ENCODE measurements around the gene APOBEC3B. TPM values are rescaled to one million over a fixed set of nuclear protein-coding genes. Genes with fewer than 3 reads are reported as not detected.

The APOBEC3B gene
- total and polyA plus RNA-seq, 2 of the 8 experiments (the other 6 are each of a cell fraction or from before 2014, with no cell fraction given), result 14.2 to 74.9 TPM

- H3K14ac ChIP-seq (ENCODE audit: insufficient read length), result no peak overlapping the region
- H2BK12ac ChIP-seq (ENCODE audit: low read depth, low read length), result no peak overlapping the region
- H4K91ac ChIP-seq (replicated peaks; ENCODE audit: insufficient read length, low read length), result no peak overlapping the region
- FAIRE-seq, result no peak
- H3K23me2 ChIP-seq (ENCODE audit: low read depth, low read length), result no peaks in the 10 kb centered on the region
- no peak overlapping the region for H3K4me3 ChIP-seq (ENCODE audit: extremely low read depth in 1 of 4, insufficient read depth in 2 of 4, low read depth in 3 of 4, low read length in 4 of 4)
- no peak overlapping the region for H3K4me2 ChIP-seq (ENCODE audit: insufficient read depth in 1 of 2, low read depth in 2 of 2, low read length in 2 of 2)
- no peak overlapping the region for H3K27ac ChIP-seq (ENCODE audit: low read depth, low read length)
- no peak overlapping the region for H4K5ac ChIP-seq (ENCODE audit: insufficient read length, low read depth, low read length)
- H2AK5ac ChIP-seq (ENCODE audit: low read depth, low read length), result no peak overlapping the region
- H2BK120ac ChIP-seq (replicated peaks; ENCODE audit: low read depth, low read length), result no peak overlapping the region
- POLR2A ChIA-PET (ENCODE audit: partially characterized antibody), result interaction anchor here (1.3 kb wide), 1 partner anchor 10 kb away, joined by 3 read pairs; no protein-coding TSS in a partner anchor
- 93% methylated on average over 3 of the region's 3 CpGs; no CpG with 5 or more reads in 1 of the 2 experiments for WGBS, 2 experiments (ENCODE audit: extremely low coverage in 1 of 2, insufficient coverage in 1 of 2, insufficient read length in 1 of 2, insufficient replicate concordance in 2 of 2, low coverage in 1 of 2, low lambda C conversion rate in 2 of 2, missing lambda C conversion rate in 1 of 2)
- no peaks in the 10 kb centered on the region for H4K20me1 ChIP-seq (replicated peaks in 1 of 2; ENCODE audit: control insufficient read depth in 1 of 2, insufficient read depth in 2 of 2, low read length in 2 of 2)
- H3K9ac ChIP-seq (replicated peaks in 1 of 4; ENCODE audit: extremely low read depth in 1 of 4, low read depth in 3 of 4, low read length in 3 of 4), result no peak overlapping the region
- no peaks in the 10 kb centered on the region for H3K9me3 ChIP-seq (ENCODE audit: insufficient read depth in 2 of 2, low read depth in 1 of 2, low read length in 1 of 2)
- CTCF ChIA-PET (ENCODE audit: partially characterized antibody), result interaction anchor here (0.7 to 1.5 kb wide), 3 partner anchors 18 to 180 kb away, joined by 3 to 5 read pairs (median 4); no protein-coding TSS in a partner anchor
- H3K36me3 ChIP-seq (ENCODE audit: control insufficient read depth in 2 of 4, insufficient read depth in 4 of 4, low read length in 3 of 4), result no peaks in the 10 kb centered on the region
- no peak overlapping the region for H3K23ac ChIP-seq (ENCODE audit: insufficient read length)
- H2AFZ ChIP-seq (ENCODE audit: low read length), result no peak overlapping the region
- H3K18ac ChIP-seq (ENCODE audit: extremely low read depth, low read length), result no peak overlapping the region
- no peak overlapping the region for H4K8ac ChIP-seq (ENCODE audit: extremely low read depth, insufficient read depth, low read length)
- no peak for DNase-seq (ENCODE audit: low read depth in 1 of 2, low spot score in 2 of 2)
- H3K56ac ChIP-seq (replicated peaks; ENCODE audit: insufficient read length, low read depth, low read length), result no peak overlapping the region
- H3K4ac ChIP-seq (replicated peaks; ENCODE audit: insufficient read length, low read depth, low read length), result no peak overlapping the region
- TF ChIP-seq POLR2AphosphoS5 (IDR thresholded peaks at IDR 0.05; ENCODE audit: low read depth, low read length) (no peak), TCF12 (IDR thresholded peaks at IDR 0.05; ENCODE audit: low read depth, low read length) (no peak), BCL11A (IDR thresholded peaks at IDR 0.05; ENCODE audit: low read depth in 2 of 2, low read length in 2 of 2) (no peak), KDM4A (IDR thresholded peaks at IDR 0.05; ENCODE audit: low read depth, low read length, severe bottlenecking) (no peak), FOSL1 (IDR thresholded peaks at IDR 0.05; ENCODE audit: insufficient read depth, low read depth, low read length) (no peak), TEAD4 (IDR thresholded peaks at IDR 0.05; ENCODE audit: low read depth, low read length) (no peak), KDM5A (IDR thresholded peaks at IDR 0.05; ENCODE audit: low read length) (no peak), RXRA (IDR thresholded peaks at IDR 0.05; ENCODE audit: insufficient read depth, low read depth, low read length) (no peak), EZH2 (IDR thresholded peaks at IDR 0.05; ENCODE audit: low read depth, low read length, severe bottlenecking) (no peak), TAF7 (optimal IDR thresholded peaks at IDR 0.05; ENCODE audit: borderline replicate concordance, low read depth, low read length) (no peak), CTBP2 (IDR thresholded peaks at IDR 0.05; ENCODE audit: borderline replicate concordance, insufficient read depth, insufficient read length, low read length) (no peak)
- TF ChIP-seq, protein P1, sequence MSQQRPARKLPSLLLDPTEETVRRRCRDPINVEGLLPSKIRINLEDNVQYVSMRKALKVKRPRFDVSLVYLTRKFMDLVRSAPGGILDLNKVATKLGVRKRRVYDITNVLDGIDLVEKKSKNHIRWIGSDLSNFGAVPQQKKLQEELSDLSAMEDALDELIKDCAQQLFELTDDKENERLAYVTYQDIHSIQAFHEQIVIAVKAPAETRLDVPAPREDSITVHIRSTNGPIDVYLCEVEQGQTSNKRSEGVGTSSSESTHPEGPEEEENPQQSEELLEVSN (IDR thresholded peaks at IDR 0.05), result no peak
- H3K79me1 ChIP-seq (ENCODE audit: low read depth, low read length), result no peaks in the 10 kb centered on the region
- H3K79me2 ChIP-seq (ENCODE audit: control insufficient read depth in 1 of 2, insufficient read depth in 2 of 2, low read length in 2 of 2), result no peaks in the 10 kb centered on the region
- 0 out of 2 replicates have a peak overlapping the region, but pooled peaks have one; percentile 10 for H2BK20ac ChIP-seq (ENCODE audit: low read length)
- H2BK5ac ChIP-seq (ENCODE audit: low read depth, low read length), result no peak overlapping the region
- H3K4me1 ChIP-seq (replicated peaks in 1 of 4; ENCODE audit: control insufficient read depth in 3 of 4, insufficient read depth in 4 of 4, low read length in 3 of 4), result no peaks in the 10 kb centered on the region
- no peak overlapping the region for H2BK15ac ChIP-seq (ENCODE audit: low read length)
- no peaks in the 10 kb centered on the region; a peak in 1 of 7 replicates for H3K27me3 ChIP-seq (replicated peaks in 1 of 4; ENCODE audit: control insufficient read depth in 3 of 4, extremely low read depth in 1 of 4, insufficient read depth in 3 of 4, low read length in 3 of 4)
Measured at GRCh38 chr22:38955926-38956325, 26.2 kb upstream of the APOBEC3B start.
